ENCODE measurements around the gene VGLL1.

The VGLL1 gene

GRCh38 chrX:136551410-136551809 is 19.4 kb downstream of the VGLL1 start:
- Histone ChIP-seq H3K79me2 (ENCODE audit: control insufficient read depth, insufficient read depth, low read length, unreplicated experiment) (no peaks in the 10 kb centered on the region), H2AFZ (ENCODE audit: low read length, unreplicated experiment) (no peak overlapping the region), H3K4me1 (ENCODE audit: control insufficient read depth, insufficient read depth, low read length, unreplicated experiment) (no peaks in the 10 kb centered on the region), H3K27ac (ENCODE audit: low read depth, low read length) (no peak overlapping the region), H3K36me3 (ENCODE audit: insufficient read depth, low read length) (no peaks in the 10 kb centered on the region), H3K4me3 (ENCODE audit: low read depth, low read length) (no peak overlapping the region), H3K27me3 (ENCODE audit: insufficient read depth, low read length) (peaks cover 18% of the 10 kb centered on the region)

DNA sequence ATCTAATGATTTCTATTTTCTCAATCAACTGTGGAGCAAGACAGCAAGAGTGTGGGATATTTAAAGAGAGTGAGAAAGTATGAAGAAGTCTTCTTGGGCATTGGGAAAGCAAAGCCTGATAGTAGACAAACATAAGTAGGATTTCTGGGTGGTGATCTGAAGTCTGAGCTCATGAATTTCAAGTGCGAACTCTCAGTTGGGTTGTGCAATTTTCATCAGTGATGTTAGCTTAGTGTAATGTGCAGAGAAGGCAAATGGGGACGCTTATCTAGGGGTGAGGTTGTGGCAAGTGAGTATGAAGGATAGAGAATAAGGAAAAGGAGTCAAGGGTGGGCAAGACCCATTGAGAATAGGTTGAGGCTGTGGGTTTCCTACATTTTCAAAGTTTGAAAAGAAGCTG is 23.7 kb downstream of the VGLL1 start:
- H3K27me3 ChIP-seq (ENCODE audit: insufficient read depth, low read length) = peaks cover 20% of the 10 kb centered on the region
- no peak overlapping the region for H3K27ac ChIP-seq (ENCODE audit: low read depth, low read length)
- H3K79me2 ChIP-seq (ENCODE audit: control insufficient read depth, insufficient read depth, low read length, unreplicated experiment) = no peaks in the 10 kb centered on the region
- no peak overlapping the region for H3K4me3 ChIP-seq (ENCODE audit: low read depth, low read length)
- no peaks in the 10 kb centered on the region for H3K36me3 ChIP-seq (ENCODE audit: insufficient read depth, low read length)
- H2AFZ ChIP-seq (ENCODE audit: low read length, unreplicated experiment) = no peak overlapping the region
- no peaks in the 10 kb centered on the region for H3K4me1 ChIP-seq (ENCODE audit: control insufficient read depth, insufficient read depth, low read length, unreplicated experiment)

GRCh38 chrX:136572030-136572429 is 40.0 kb downstream of the VGLL1 start:
- H2AFZ ChIP-seq (ENCODE audit: low read length, unreplicated experiment) = no peak overlapping the region
- H3K4me1 ChIP-seq (ENCODE audit: control insufficient read depth, insufficient read depth, low read length, unreplicated experiment) = no peaks in the 10 kb centered on the region
- H3K79me2 ChIP-seq (ENCODE audit: control insufficient read depth, insufficient read depth, low read length, unreplicated experiment) = no peaks in the 10 kb centered on the region
- H3K27me3 ChIP-seq (ENCODE audit: insufficient read depth, low read length) = no peaks in the 10 kb centered on the region
- H3K27ac ChIP-seq (ENCODE audit: low read depth, low read length) = no peak overlapping the region
- H3K4me3 ChIP-seq (ENCODE audit: low read depth, low read length) = no peak overlapping the region
- H3K36me3 ChIP-seq (ENCODE audit: insufficient read depth, low read length) = no peaks in the 10 kb centered on the region

DNA sequence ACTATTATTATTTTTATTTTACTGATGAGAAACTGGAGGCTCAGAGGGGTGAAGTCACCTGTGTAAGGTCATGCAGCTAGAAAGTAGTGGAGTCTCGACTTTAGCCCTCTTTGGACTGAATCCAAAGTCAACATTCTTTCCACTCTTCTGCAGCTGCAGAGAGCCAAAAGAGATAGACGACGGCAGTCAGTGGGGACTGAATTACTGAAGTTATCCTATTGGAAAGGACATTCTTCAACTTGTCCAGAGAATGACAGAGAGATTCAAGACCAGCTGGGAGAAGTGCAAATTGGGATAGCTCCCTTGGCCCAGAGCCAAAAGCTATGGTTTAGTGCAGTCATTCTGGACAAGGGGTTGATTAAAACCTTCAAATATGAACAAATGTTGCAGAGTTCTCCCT is 42.5 kb downstream of the VGLL1 start:
- peaks cover 6% of the 10 kb centered on the region; the same call in 1 of the 2 replicates for H3K27me3 ChIP-seq (ENCODE audit: insufficient read depth, low read length)
- H3K79me2 ChIP-seq (ENCODE audit: control insufficient read depth, insufficient read depth, low read length, unreplicated experiment) = no peaks in the 10 kb centered on the region
- no peak overlapping the region for H3K4me3 ChIP-seq (ENCODE audit: low read depth, low read length)
- H3K4me1 ChIP-seq (ENCODE audit: control insufficient read depth, insufficient read depth, low read length, unreplicated experiment) = no peaks in the 10 kb centered on the region
- H2AFZ ChIP-seq (ENCODE audit: low read length, unreplicated experiment) = no peak overlapping the region
- H3K36me3 ChIP-seq (ENCODE audit: insufficient read depth, low read length) = no peaks in the 10 kb centered on the region
- no peak overlapping the region for H3K27ac ChIP-seq (ENCODE audit: low read depth, low read length)

DNA sequence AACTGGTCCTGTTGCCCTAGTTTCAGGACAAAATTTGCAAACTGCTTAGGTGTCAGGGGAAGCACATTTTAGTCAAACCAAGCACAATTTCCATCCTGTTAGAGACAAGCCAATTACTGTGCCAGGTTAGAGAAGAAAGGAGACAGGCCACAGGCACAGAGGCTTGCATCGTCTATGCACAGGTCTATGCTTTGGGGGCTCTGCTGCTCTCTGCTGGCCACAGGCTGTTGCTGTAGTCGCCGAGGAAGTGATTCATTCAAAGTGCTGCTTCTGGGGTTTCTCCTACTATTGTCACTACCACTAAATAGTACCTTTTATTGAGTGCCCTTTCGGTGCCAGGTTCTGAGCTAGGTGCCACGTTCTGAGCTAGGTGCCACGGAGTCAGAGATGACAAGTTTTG is 45.5 kb downstream of the VGLL1 start:
- H3K4me1 ChIP-seq (ENCODE audit: control insufficient read depth, insufficient read depth, low read length, unreplicated experiment) = no peaks in the 10 kb centered on the region
- no peaks in the 10 kb centered on the region for H3K36me3 ChIP-seq (ENCODE audit: insufficient read depth, low read length)
- peaks cover 16% of the 10 kb centered on the region; the same call in 1 of the 2 replicates for H3K27me3 ChIP-seq (ENCODE audit: insufficient read depth, low read length)
- no peak overlapping the region for H3K4me3 ChIP-seq (ENCODE audit: low read depth, low read length)
- no peak overlapping the region for H2AFZ ChIP-seq (ENCODE audit: low read length, unreplicated experiment)
- H3K27ac ChIP-seq (ENCODE audit: low read depth, low read length) = no peak overlapping the region
- H3K79me2 ChIP-seq (ENCODE audit: control insufficient read depth, insufficient read depth, low read length, unreplicated experiment) = no peaks in the 10 kb centered on the region

- Histone ChIP-seq H2AFZ (ENCODE audit: low read length, unreplicated experiment) (no peak overlapping the region), H3K27me3 (ENCODE audit: insufficient read depth, low read length) (peaks cover 16% of the 10 kb centered on the region; the same call in 1 of the 2 replicates), H3K36me3 (ENCODE audit: insufficient read depth, low read length) (no peaks in the 10 kb centered on the region), H3K4me1 (ENCODE audit: control insufficient read depth, insufficient read depth, low read length, unreplicated experiment) (no peaks in the 10 kb centered on the region), H3K4me3 (ENCODE audit: low read depth, low read length) (no peak overlapping the region), H3K27ac (ENCODE audit: low read depth, low read length) (no peak overlapping the region), H3K79me2 (ENCODE audit: control insufficient read depth, insufficient read depth, low read length, unreplicated experiment) (no peaks in the 10 kb centered on the region)
Observed at GRCh38 chrX:136580316-136580715, 48.3 kb downstream of the VGLL1 start.

- Histone ChIP-seq H3K4me3 (ENCODE audit: low read depth, low read length) (no peak overlapping the region), H3K27ac (ENCODE audit: low read depth, low read length) (no peak overlapping the region), H3K4me1 (ENCODE audit: control insufficient read depth, insufficient read depth, low read length, unreplicated experiment) (no peaks in the 10 kb centered on the region), H3K27me3 (ENCODE audit: insufficient read depth, low read length) (peaks cover 16% of the 10 kb centered on the region; the same call in 1 of the 2 replicates), H3K79me2 (ENCODE audit: control insufficient read depth, insufficient read depth, low read length, unreplicated experiment) (no peaks in the 10 kb centered on the region), H3K36me3 (ENCODE audit: insufficient read depth, low read length) (no peaks in the 10 kb centered on the region), H2AFZ (ENCODE audit: low read length, unreplicated experiment) (no peak overlapping the region)
Observed at GRCh38 chrX:136582624-136583023, 50.6 kb downstream of the VGLL1 start.

- no peaks in the 10 kb centered on the region for H3K36me3 ChIP-seq (ENCODE audit: insufficient read depth, low read length)
- no peaks in the 10 kb centered on the region for H3K79me2 ChIP-seq (ENCODE audit: control insufficient read depth, insufficient read depth, low read length, unreplicated experiment)
- H3K27me3 ChIP-seq (ENCODE audit: insufficient read depth, low read length) = peaks cover 9% of the 10 kb centered on the region; the same call in 1 of the 2 replicates
- H2AFZ ChIP-seq (ENCODE audit: low read length, unreplicated experiment) = no peak overlapping the region
- no peak overlapping the region for H3K27ac ChIP-seq (ENCODE audit: low read depth, low read length)
- no peaks in the 10 kb centered on the region for H3K4me1 ChIP-seq (ENCODE audit: control insufficient read depth, insufficient read depth, low read length, unreplicated experiment)
- no peak overlapping the region for H3K4me3 ChIP-seq (ENCODE audit: low read depth, low read length)
Observed at GRCh38 chrX:136584545-136584944, 52.5 kb downstream of the VGLL1 start.

- Histone ChIP-seq H3K27me3 (ENCODE audit: insufficient read depth, low read length) (peaks cover 2% of the 10 kb centered on the region; the same call in 1 of the 2 replicates), H3K27ac (ENCODE audit: low read depth, low read length) (no peak overlapping the region), H2AFZ (ENCODE audit: low read length, unreplicated experiment) (no peak overlapping the region), H3K4me3 (ENCODE audit: low read depth, low read length) (no peak overlapping the region), H3K4me1 (ENCODE audit: control insufficient read depth, insufficient read depth, low read length, unreplicated experiment) (no peaks in the 10 kb centered on the region), H3K79me2 (ENCODE audit: control insufficient read depth, insufficient read depth, low read length, unreplicated experiment) (no peaks in the 10 kb centered on the region), H3K36me3 (ENCODE audit: insufficient read depth, low read length) (no peaks in the 10 kb centered on the region)
Observed at GRCh38 chrX:136585262-136585661, 53.2 kb downstream of the VGLL1 start.

GRCh38 chrX:136585960-136586359 is 53.9 kb downstream of the VGLL1 start:
- Histone ChIP-seq H2AFZ (ENCODE audit: low read length, unreplicated experiment) (no peak overlapping the region), H3K27me3 (ENCODE audit: insufficient read depth, low read length) (no peaks in the 10 kb centered on the region), H3K36me3 (ENCODE audit: insufficient read depth, low read length) (no peaks in the 10 kb centered on the region), H3K4me3 (ENCODE audit: low read depth, low read length) (no peak overlapping the region), H3K27ac (ENCODE audit: low read depth, low read length) (no peak overlapping the region), H3K79me2 (ENCODE audit: control insufficient read depth, insufficient read depth, low read length, unreplicated experiment) (no peaks in the 10 kb centered on the region), H3K4me1 (ENCODE audit: control insufficient read depth, insufficient read depth, low read length, unreplicated experiment) (no peaks in the 10 kb centered on the region)

GRCh38 chrX:136586386-136586785 is 54.4 kb downstream of the VGLL1 start:
- no peaks in the 10 kb centered on the region for H3K36me3 ChIP-seq (ENCODE audit: insufficient read depth, low read length)
- no peaks in the 10 kb centered on the region for H3K27me3 ChIP-seq (ENCODE audit: insufficient read depth, low read length)
- no peak overlapping the region for H3K4me3 ChIP-seq (ENCODE audit: low read depth, low read length)
- no peak overlapping the region for H3K27ac ChIP-seq (ENCODE audit: low read depth, low read length)
- H2AFZ ChIP-seq (ENCODE audit: low read length, unreplicated experiment) = no peak overlapping the region
- H3K4me1 ChIP-seq (ENCODE audit: control insufficient read depth, insufficient read depth, low read length, unreplicated experiment) = no peaks in the 10 kb centered on the region
- H3K79me2 ChIP-seq (ENCODE audit: control insufficient read depth, insufficient read depth, low read length, unreplicated experiment) = no peaks in the 10 kb centered on the region
